Measurements from ENCODE around the gene RANBP3.
"Not testable (repeated sequence)": the region's sequence is repeated elsewhere in the genome, so short reads cannot be mapped to it uniquely, and the experiment has no call there.

Gene RANBP3

GRCh38 chr19:5899728-5900526, 78.0 kb downstream of the RANBP3 start:
- no peak for DNase-seq

- no peak for DNase-seq
Measured at GRCh38 chr19:5897189-5897969, 80.6 kb downstream of the RANBP3 start.

- DNase-seq, result no peak
Measured at GRCh38 chr19:5896365-5897076, 81.4 kb downstream of the RANBP3 start.

- DNase-seq, result no peak
Measured at GRCh38 chr19:5895890-5896289, 82.0 kb downstream of the RANBP3 start.

DNA sequence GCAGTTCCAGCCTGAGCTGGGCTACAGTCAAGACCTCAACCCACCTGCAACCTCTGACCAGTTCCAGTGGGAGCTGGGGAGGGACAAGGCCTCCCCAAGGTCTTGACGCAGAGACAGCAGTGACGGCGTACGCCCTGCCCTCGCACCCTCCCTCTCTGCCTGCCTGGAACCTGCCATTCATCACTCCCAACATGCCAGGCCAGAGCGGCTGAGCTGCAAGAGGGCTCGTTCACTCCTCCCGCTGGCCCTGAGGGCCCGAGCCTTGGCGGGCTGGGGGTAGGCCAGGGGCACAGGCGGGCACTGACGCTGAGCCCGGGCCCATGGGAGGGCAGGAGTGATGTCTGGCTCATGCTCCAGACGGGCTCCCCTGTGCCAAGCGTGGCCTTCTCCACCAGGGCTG, 82.5 kb downstream of the RANBP3 start:
- DNase-seq, result no peak

GRCh38 chr19:5894704-5895349, 83.1 kb downstream of the RANBP3 start:
- DNase-seq, result no peak

- DNase-seq, result no peak
Measured at GRCh38 chr19:5893907-5894703, 83.8 kb downstream of the RANBP3 start.

- no peak for DNase-seq
Measured at GRCh38 chr19:5893296-5893903, 84.5 kb downstream of the RANBP3 start.

DNA sequence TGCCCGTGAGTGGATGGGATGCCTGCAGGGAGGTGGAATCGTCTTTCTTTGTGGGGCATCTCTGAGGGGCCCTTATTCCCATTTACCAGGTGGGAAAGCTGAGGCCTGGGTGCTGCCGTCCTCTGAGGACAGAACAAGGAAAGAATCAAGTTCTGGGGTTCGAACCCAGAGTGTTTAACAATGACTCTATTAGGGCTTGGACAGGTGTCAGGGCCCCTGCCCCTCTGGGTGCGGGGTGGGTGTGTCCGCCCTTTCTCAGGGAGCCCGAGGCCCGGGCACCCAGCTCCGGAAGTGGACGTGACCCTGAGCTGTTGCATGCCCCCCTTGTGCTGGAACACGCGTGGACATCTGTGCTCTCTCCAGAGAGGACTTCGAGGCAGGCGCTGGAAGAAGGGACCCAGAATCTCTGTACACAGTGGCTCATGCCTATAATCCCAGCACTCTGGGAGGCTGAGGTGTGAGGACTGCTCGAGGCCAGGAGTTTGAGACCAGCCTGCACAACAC, 85.1 kb downstream of the RANBP3 start:
- DNase-seq, result no peak

- no peak for DNase-seq
Measured at GRCh38 chr19:5891938-5892771, 85.8 kb downstream of the RANBP3 start.

DNA sequence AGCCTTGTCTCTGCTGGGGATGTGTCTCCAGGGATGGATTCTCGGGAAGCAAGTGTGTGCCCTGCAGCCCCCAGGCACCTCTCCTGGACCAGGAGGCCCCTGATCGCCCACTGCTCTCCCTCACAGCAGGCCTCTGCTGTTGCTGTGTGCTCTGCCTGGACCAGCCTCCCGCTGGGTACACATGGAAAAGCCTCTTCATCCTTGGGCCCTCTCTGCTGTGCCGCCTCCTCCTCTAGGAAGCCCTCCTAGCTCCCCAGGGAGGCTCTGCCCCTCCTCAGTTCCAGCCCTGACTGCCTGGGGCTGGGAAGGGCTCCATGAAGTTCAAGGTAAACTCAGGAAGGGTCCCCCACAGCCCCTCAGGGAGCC, 86.4 kb downstream of the RANBP3 start:
- no peak for DNase-seq

- DNase-seq, result no peak
Measured at GRCh38 chr19:5890099-5890498, 87.8 kb downstream of the RANBP3 start.

GRCh38 chr19:5889288-5889971, 88.5 kb downstream of the RANBP3 start:
- DNase-seq, result no peak

- DNase-seq, result not testable (repeated sequence)
Measured at GRCh38 chr19:5884065-5884811, 93.7 kb downstream of the RANBP3 start.

DNA sequence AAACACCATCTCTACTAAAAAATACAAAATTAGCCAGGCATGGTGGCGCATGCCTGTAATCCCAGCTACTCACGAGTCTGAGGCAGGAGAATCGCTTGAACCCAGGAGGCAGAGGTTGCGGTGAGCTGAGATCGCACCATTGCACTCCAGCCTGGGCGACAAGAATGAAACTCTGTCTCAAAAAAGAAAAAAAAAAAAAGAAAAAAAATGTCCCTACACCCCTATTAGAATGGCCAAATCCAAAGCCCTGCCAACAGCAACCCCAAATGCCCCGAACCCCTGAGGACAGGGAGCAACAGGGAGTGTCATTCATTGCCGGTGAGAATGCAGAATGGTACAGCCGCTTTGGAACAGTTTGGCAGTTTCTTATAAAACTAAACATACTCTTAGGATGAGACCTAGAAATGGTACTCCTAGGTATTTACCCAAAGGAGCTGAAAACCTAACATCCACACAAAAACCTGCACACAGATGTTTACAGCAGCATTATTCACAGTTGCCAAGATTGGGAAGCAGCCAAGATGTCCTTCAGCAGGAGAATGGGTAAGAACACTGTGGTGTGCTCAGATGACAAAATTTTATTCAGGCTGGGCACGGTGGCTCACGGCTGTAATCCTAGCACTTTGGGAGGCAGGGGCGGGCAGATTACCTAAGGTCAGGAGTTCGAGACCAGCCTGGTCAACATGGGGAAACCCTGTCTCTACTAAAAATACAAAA, 94.6 kb downstream of the RANBP3 start:
- not testable (repeated sequence) for DNase-seq

- DNase-seq, result no peak
Measured at GRCh38 chr19:5882421-5882968, 95.4 kb downstream of the RANBP3 start.

DNA sequence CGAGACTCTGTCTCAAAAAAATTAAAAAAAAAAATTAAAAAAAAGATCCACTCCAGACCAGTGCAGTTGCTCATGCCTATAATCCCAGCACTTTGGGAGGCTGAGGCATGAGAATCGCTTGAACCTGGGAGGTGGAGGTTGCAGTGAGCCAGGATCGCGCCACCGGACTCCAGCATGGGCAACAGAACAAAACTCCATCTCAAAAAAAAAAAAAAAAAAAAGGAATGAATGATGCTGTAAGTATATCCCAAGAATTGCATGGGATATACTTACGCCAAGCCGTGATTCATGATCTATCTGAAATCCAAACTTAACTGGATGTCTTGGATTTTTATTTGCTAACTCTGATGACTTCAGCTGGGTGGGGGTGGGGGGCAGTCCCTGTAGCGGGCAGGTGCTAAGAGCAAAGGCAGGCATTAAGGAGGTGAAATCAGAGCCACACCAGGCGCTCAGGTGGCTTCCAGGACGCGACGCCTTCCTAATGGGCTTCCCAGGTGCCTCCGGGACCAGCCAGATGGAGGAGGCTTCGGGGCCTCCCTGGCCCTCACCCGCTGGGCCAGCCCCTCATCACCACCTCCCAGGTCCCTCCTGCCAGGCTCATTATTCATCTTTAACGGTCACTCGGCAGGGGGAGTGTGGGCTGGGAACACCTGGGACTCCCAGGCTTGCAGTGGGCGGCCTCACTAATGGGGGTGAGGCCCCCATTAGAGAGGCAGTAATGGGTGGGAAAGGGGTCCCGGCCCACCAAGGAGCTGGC, 96.2 kb downstream of the RANBP3 start:
- no peak for DNase-seq
